ENCODE results near the gene UBE4A.

DNA sequence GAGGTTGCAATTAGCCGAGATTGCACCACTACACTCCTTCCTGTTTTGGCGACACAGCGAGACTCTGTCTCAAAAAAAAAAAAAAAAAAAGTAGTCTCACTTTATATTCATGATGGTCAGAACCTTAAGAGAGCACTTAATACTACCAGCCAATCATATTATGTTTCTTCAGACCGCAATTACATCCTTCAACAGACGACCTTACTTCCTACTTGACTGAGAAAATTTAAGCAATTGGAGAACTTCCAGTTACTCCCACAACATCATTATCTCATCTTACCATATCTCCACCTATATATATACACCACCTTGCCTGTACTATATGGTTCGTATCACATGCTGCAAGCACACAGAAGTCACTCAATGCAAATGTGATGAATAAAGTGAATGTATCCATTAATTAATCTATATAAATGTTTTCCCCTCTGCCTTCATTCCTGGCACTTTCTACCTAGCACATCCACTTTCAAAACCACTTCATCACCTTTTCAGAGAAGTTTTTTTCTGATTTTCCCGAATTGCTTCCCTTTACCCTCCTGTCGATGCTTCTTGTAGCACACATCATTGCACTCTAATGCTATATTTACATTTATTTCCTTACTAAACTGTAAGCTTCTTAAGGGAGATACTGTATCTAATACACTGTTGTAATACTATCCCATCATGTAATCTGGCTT is 55.8 kb downstream of the UBE4A start:
- no peak for TF ChIP-seq MAX (IDR thresholded peaks at IDR 0.05)
- no peak for TF ChIP-seq EP300 (IDR thresholded peaks at IDR 0.05; ENCODE audit: borderline replicate concordance)
- no peak for TF ChIP-seq CEBPB (IDR thresholded peaks at IDR 0.05)
- TF ChIP-seq USF1 (IDR thresholded peaks at IDR 0.05), result no peak
- no peak for TF ChIP-seq TEAD4 (IDR thresholded peaks at IDR 0.05)
- no peak for TF ChIP-seq TAF1 (IDR thresholded peaks at IDR 0.05; ENCODE audit: low read depth)
- TF ChIP-seq FOXM1 (IDR thresholded peaks at IDR 0.05; ENCODE audit: borderline replicate concordance, low read depth), result no peak
- no peak for TF ChIP-seq RAD21 (IDR thresholded peaks at IDR 0.05; ENCODE audit: low read depth)

Data from Ishikawa (cell line).